ENCODE measurements around the gene CACNA1G.
A peak's percentile ranks its signal among the peaks of the same experiment; 100 is the strongest.

Gene CACNA1G

DNA sequence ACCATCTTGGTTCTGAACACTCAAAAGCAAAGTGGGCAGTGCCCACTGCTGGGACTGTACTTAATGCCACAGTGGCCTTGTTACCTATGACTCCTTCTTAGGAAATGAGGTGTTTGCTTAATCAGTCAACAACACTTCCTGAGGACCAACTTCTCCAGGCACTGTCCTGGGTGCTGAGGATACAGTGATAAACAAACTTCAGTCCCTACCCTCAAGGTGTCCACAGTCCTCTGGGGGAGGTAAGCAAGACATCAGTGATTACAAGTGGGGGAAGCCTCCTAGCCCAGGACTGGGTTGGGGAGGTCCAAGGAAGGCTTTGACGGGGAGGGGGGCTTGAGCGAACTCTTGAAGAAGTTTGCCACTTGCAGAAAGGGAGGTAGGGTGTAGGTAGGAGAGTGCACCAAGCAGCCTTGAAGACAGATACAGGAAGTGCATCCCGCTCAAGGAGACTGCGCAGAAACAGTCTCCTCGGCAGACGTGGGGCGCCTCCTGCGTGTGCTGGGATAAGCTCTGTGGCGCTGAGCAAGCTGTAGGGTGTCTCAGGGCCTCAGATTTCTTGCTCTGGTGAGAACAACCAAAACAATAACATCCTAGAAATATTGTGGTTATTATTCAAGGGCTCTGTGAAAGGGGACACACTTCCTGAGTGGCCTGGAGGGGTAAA, 71.5 kb downstream of the CACNA1G start:
- DNase-seq (ENCODE audit: low read depth in 2 of 2): peak in 1 of 2 donors; percentile 17
- TF ChIP-seq CTCF (IDR thresholded peaks at IDR 0.05; ENCODE audit: low read depth, low read length): no peak
- no peak overlapping the region for H3K4me3 ChIP-seq (replicated peaks in 1 of 2; ENCODE audit: low read depth in 2 of 2, low read length in 2 of 2)

- DNase-seq (ENCODE audit: low read depth in 2 of 2): no peak
- no peak for TF ChIP-seq CTCF (IDR thresholded peaks at IDR 0.05; ENCODE audit: low read depth, low read length)
- H3K4me3 ChIP-seq (replicated peaks in 1 of 2; ENCODE audit: low read depth in 2 of 2, low read length in 2 of 2): no peak overlapping the region
Observed at GRCh38 chr17:50632637-50633036, 72.1 kb downstream of the CACNA1G start.

DNA sequence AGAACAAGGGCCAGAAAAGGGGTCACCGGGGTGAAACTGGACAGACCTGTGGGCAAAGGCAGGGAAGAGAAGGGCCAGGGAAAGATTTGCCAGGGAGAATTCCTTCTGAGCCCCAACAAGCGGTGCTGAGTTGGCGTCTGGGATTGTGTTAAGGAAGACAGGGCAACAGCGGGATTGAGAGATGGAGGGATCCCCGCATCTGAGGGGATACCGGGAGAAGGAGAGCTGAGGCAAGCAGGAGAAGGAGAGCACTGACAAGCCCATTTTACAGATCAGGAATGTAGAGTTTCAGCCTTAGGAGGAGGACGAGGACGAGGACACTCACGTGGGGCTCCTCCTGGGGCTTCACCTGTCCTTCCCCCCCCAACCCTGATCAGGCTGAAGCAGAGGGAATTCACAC, 73.2 kb downstream of the CACNA1G start:
- TF ChIP-seq CTCF (IDR thresholded peaks at IDR 0.05; ENCODE audit: low read depth, low read length): no peak
- H3K4me3 ChIP-seq (replicated peaks in 1 of 2; ENCODE audit: low read depth in 2 of 2, low read length in 2 of 2): no peak overlapping the region
- DNase-seq (ENCODE audit: low read depth in 2 of 2): no peak

- peak; percentile 18 to 53 for DNase-seq (ENCODE audit: low read depth in 2 of 2)
- no peak for TF ChIP-seq CTCF (IDR thresholded peaks at IDR 0.05; ENCODE audit: low read depth, low read length)
- H3K4me3 ChIP-seq (replicated peaks in 1 of 2; ENCODE audit: low read depth in 2 of 2, low read length in 2 of 2): peak within 1 kb of the TSS; percentile 51 to 54
Observed at GRCh38 chr17:50634224-50634914, 73.9 kb downstream of the CACNA1G start, which contains the start of gene ABCC3. TSS of gene ABCC3 (plus strand) at chr17:50634881. CDS start at chr17:50634937, 56 bp downstream.

- no peak for TF ChIP-seq CTCF (IDR thresholded peaks at IDR 0.05; ENCODE audit: low read depth, low read length)
- no peak for DNase-seq (ENCODE audit: low read depth in 2 of 2)
- peak overlapping the region; percentile 51 to 54 for H3K4me3 ChIP-seq (replicated peaks in 1 of 2; ENCODE audit: low read depth in 2 of 2, low read length in 2 of 2)
Observed at GRCh38 chr17:50634915-50635731, 74.6 kb downstream of the CACNA1G start.

GRCh38 chr17:50635732-50635981, 75.1 kb downstream of the CACNA1G start:
- TF ChIP-seq CTCF (IDR thresholded peaks at IDR 0.05; ENCODE audit: low read depth, low read length): no peak
- no peak overlapping the region for H3K4me3 ChIP-seq (replicated peaks in 1 of 2; ENCODE audit: low read depth in 2 of 2, low read length in 2 of 2)
- DNase-seq (ENCODE audit: low read depth in 2 of 2): no peak
